Breast epithelium (tissue), 3 donors: ENCODE measurements around the gene FBXL15.

Source experiments
- CTCF ChIP-seq, 3 donors: fragments of 450-650 bp; IDR thresholded peaks; one replicate each; pipeline ENCODE4 v1.5.1; 2016 to 2017; ENCODE audit warnings: antibody characterized with exemption in 3 of 3, mild to moderate bottlenecking in 3 of 3, moderate library complexity in 3 of 3
- POLR2A ChIP-seq: fragments of 450-650 bp; IDR thresholded peaks from one replicate; pipeline ENCODE4 v1.6.1; 2016; ENCODE audit warnings: antibody characterized with exemption, mild to moderate bottlenecking, moderate library complexity

- TF ChIP-seq CTCF (IDR thresholded peaks at IDR 0.05) (no peak), POLR2A (no peak)
Measured at GRCh38 chr10:102409604-102410428, 10.8 kb upstream of the FBXL15 start.
